GM19099 (cell line): ENCODE results near the gene GABBR2.

Experiments used
- POLR2A ChIP-seq: IDR thresholded peaks from 3 replicates; pipeline ENCODE4 v1.6.1; 2011; ENCODE audit warnings: low read depth; ENCODE audit not compliant: insufficient read length; ENCODE audit errors: extremely low read depth

Gene GABBR2

DNA sequence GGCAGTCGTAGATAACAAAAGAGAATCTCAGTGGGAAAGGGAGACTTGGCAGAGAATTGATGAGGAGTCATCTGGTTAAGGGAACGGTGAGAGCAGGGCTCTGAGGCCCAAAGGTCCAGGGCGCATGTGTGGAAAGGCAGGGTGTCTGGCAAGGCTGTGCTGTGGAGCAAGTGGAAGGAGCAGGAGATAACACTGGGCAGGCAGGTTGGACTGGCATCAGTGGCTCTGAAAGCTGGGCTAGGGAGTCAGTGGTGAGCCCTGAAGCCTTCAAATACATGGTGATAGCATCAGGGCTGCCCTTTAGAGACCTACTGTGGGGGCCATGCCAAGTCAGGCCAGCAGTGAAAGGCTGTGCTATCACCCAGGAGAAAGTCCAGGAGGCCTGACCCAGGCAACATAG lies 131.3 kb downstream of the GABBR2 start:
- TF ChIP-seq POLR2A = no peak

GRCh38 chr9:98576859-98577258 lies 131.9 kb downstream of the GABBR2 start:
- TF ChIP-seq POLR2A = no peak

- no peak for TF ChIP-seq POLR2A
These were observed 132.4 kb downstream of the GABBR2 start for GRCh38 chr9:98576354-98576753.

DNA sequence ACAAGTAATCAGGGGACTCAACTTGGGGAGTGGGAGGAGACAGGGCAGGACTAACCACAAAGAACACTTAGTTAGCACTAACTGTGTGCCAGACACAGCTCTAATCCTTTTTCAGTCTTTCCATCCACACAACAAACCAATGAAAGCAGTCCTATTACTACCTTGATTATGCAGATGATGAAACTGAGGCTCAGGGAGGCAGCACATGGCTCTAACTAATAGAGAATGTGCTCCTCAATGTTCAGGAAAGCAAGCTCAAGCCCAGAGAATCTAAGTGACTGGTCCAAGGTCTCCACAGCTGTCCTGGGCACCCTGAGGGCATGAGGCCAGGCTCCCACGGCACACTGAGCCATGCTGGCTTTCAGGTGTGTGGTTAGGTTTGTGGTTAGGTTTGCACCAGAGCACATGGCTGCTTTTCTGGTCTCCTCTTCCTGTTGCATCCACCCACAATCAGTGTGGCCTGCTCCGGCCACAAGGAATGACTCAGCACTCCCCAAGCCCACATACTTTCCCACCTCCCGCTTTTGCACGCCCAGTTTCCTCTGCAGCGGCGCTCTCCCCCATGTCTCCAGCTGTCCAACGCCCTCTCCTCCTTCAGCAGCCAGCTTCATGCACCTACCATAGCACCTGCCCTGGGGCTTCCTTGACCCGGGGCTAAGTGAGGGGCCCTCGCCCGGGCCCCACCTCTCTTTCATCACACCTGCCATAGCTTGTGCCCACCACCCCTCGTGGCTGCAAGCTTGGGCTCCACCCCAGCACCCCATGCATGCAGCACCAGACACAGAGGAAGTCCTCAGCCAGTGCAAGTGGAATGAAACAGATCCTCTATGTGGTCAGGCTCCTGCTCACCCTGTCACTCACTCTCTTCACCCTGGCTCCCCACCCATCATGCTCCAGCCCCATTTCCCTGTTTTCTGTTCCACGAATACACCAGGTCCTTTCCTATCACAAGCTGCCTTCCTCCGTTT lies 133.1 kb downstream of the GABBR2 start:
- no peak for TF ChIP-seq POLR2A

DNA sequence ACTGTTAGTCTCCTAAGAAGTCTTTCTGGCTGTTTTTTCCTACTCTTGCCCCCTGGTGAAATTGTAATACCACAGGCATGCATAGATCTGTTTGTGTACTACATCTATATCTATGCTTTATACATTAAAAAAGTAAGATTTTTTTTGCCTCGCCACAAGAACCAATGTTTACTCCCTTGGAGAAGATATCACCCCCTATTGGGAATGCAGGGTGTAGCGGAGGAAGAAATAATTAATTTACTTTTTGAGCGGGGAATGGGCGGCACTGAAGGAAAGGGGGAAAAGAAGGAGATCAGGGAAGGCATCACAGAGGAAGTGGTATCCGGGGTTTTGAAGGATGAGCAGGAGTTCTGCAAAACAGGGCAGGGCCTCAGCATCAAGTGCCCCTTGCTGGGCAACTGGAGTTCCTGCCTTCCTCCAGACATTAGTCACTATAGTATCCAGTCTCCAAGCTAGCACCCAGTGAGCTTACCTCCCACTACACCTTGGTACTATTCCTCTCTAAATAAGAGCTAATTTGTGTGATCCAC lies 134.9 kb downstream of the GABBR2 start:
- no peak for TF ChIP-seq POLR2A

DNA sequence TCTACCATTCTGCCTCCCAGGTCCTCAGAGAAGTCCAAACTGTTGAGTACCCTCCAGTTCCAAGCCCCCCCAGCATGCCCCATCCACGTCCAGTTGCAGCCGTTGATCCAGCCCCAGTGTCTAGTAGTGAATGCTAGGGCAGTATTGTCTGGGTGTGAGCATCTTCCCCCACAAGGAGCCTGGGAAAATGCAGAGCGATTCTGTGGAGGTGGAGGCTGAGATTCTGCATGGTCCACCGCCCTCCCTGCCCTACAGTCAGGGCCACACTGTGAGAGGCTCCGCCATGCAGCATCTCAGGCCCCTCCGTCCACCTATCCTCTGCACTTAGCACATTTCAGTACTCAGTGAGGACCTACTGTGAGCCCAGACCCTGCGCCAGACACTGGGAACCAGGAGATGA lies 135.9 kb downstream of the GABBR2 start:
- no peak for TF ChIP-seq POLR2A

- no peak for TF ChIP-seq POLR2A
These were observed 136.6 kb downstream of the GABBR2 start for GRCh38 chr9:98572054-98572627.

GRCh38 chr9:98571643-98572042 lies 137.1 kb downstream of the GABBR2 start:
- no peak for TF ChIP-seq POLR2A

GRCh38 chr9:98570663-98571440 lies 137.9 kb downstream of the GABBR2 start:
- TF ChIP-seq POLR2A = no peak

DNA sequence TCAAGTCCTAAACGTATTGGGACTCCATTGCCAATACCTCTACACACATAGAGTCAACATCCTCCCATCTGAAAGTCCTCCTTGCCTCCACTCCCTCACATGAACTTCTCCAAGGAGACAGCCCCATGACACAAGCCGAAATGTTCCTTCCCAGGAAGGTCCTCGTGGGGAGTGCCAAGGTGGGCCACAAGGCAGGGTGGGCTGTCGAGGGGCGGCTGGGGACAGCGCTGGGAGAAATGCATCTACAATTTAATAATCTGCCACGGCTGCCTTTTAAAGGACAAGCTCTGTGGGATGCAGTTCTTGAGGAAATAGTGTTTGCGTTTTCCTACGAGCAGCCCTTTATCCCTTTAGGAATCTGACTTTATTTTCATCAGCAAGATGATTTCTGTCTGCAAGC lies 138.7 kb downstream of the GABBR2 start:
- no peak for TF ChIP-seq POLR2A

DNA sequence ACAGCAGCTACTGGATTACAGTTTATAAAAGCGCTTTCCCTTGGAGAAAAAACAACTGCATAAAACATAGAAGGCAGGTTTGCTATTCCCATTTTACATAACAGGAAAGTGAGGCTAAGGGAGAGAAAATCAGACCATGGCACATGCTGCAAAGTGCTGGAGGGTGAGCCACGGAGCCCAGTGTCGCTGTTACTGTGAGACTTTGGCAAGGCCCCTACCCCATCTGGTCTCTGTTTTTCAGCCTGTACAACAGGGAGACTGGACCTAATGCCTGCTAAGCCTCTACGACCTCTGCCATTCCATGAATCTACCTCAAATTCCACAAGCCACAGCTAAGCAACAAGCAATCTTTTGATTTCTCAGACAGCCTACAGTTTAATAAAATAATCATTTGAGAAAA lies 139.2 kb downstream of the GABBR2 start:
- no peak for TF ChIP-seq POLR2A

DNA sequence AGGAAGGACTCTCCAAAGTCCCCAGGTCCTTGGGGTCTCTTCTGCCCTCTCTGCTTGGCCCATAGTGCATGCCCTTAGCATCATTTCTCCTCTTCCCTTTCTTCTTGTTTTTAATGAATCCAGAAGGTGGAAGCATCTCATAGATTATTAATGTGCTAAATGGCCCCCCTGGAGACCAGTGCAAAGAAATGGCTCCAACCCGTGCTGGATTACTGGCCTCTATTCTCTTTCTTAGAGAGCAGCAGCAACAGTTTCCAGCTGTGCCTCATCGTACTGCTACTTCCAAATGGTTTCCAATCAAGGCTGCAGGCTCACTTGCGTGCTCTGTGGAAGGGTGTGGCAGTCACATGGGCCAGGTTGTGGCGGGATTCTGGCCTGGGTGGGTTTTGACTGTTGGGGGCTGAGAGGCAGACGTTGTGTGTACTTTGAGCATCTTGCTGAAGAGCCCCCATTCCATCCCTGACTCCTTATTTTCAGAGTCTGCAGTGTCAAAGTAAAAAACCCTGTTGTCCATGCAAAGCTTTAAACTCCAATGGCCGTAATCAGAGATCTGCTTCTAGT lies 139.7 kb downstream of the GABBR2 start:
- no peak for TF ChIP-seq POLR2A

GRCh38 chr9:98568234-98568908 lies 140.4 kb downstream of the GABBR2 start:
- no peak for TF ChIP-seq POLR2A

DNA sequence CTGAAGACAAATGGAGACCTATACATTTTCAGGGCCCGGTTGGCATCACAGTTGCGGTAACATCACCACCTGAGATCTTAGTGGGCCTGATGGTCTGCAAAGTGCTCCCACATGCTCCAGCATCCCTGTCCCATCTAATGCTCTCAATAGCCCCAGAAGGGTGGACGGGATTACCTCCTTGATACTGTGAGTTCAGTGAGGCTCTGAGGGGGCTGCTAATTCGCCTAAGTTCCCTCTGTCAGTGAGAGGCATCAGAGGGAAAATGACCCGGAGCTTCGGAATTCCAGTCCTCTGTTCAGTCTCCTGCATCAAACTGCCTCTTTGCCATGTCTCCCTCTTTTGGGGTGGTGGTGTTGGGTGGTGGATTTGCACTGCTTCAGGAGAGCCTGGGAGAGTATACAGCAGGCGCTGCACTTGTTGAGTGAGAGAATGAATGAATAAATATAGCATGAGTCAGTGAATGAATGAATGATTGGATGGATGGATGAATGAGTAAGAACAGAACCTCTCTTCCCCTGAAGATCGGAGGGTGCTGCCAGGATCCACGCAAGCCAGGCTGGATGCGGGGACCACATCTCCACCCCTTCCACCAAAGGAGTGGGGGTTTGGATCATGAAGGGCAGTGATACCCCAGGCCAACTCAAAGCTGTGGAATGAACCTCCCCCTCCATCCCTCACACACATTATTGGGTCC lies 141.0 kb downstream of the GABBR2 start:
- no peak for TF ChIP-seq POLR2A
